Osteoblast (primary cell): ENCODE data around the gene MRPL16. TPM values are rescaled to one million over a fixed set of nuclear protein-coding genes. Genes with fewer than 3 reads are reported as not detected.

Source experiments
- DNase-seq: peaks from one replicate; pipeline ENCODE4 v3.0.0; 2011; ENCODE audit warnings: low spot score, mixed read lengths; ENCODE audit not compliant: insufficient read length; ENCODE audit errors: missing footprints
- H2AFZ ChIP-seq: 2 replicates; pipeline ENCODE4 v1.6.0; 2011; ENCODE audit warnings: mild to moderate bottlenecking, low read length
- H3K27ac ChIP-seq: 2 replicates; pipeline ENCODE4 v1.5.1; 2011; ENCODE audit warnings: mild to moderate bottlenecking, low read depth, low read length, moderate library complexity
- H3K27me3 ChIP-seq: 2 replicates; pipeline ENCODE4 v1.6.0; 2012; ENCODE audit warnings: mild to moderate bottlenecking, control low read depth, inconsistent platforms, low read length, moderate library complexity; ENCODE audit not compliant: insufficient read depth
- H3K36me3 ChIP-seq: 2 replicates; pipeline ENCODE4 v1.5.1; 2011; ENCODE audit warnings: mild to moderate bottlenecking, low read length, control low read depth, moderate library complexity; ENCODE audit not compliant: insufficient read depth
- H3K4me1 ChIP-seq: 2 replicates; pipeline ENCODE4 v1.5.1; 2011; ENCODE audit warnings: mild to moderate bottlenecking, low read length, control low read depth, moderate library complexity; ENCODE audit not compliant: insufficient read depth
- H3K4me2 ChIP-seq: 2 replicates; pipeline ENCODE4 v1.6.0; 2011; ENCODE audit warnings: mild to moderate bottlenecking, low read length; ENCODE audit not compliant: insufficient read depth
- H3K4me3 ChIP-seq: fragments of 200-600 bp; sonication (generic); 3 replicates; pipeline ENCODE4 v1.5.1; 2012; ENCODE audit warnings: mild to moderate bottlenecking, low read length, inconsistent platforms; ENCODE audit not compliant: insufficient read depth
- H3K79me2 ChIP-seq: 2 replicates; pipeline ENCODE4 v1.6.0; 2012; ENCODE audit warnings: mild to moderate bottlenecking, low read length, control low read depth, inconsistent platforms; ENCODE audit not compliant: insufficient read depth
- H3K9me3 ChIP-seq: 2 replicates; pipeline ENCODE4 v1.5.1; 2011; ENCODE audit warnings: low read depth, low read length, control low read depth
- H4K20me1 ChIP-seq: 2 replicates; pipeline ENCODE4 v1.6.0; 2012; ENCODE audit warnings: mild to moderate bottlenecking, low read length, control low read depth; ENCODE audit not compliant: insufficient read depth
- CTCF ChIP-seq: IDR thresholded peaks from 2 replicates; pipeline ENCODE4 v1.5.1; 2011; ENCODE audit warnings: mild to moderate bottlenecking, low read depth, low read length, moderate library complexity; ENCODE audit errors: extremely low read depth
- total RNA-seq: library from RNA; depleted of rRNA; stranded (reverse); fragments of >200 nt; gene quantifications from 2 replicates; pipeline ENCODE4 v1.2.3, GENCODE V29; 2012

The MRPL16 gene
- total RNA-seq, 1 donor, result 32.9 TPM

GRCh38 chr11:59810911-59811259, 307 bp upstream of the MRPL16 start:
- TF ChIP-seq CTCF, result no peak
- Histone ChIP-seq H3K79me2 (peaks cover 12% of the 10 kb centered on the region), H4K20me1 (no peaks in the 10 kb centered on the region), H3K4me1 (peaks cover 9% of the 10 kb centered on the region), H3K27ac (peak overlapping the region; percentile 77), H3K36me3 (peaks cover 20% of the 10 kb centered on the region), H3K4me3 (peak overlapping the region; percentile 99), H3K9me3 (no peaks in the 10 kb centered on the region), H2AFZ (peak overlapping the region; percentile 91), H3K4me2 (peak overlapping the region; percentile 84), H3K27me3 (no peaks in the 10 kb centered on the region)
- DNase-seq, result no peak

- no peak for TF ChIP-seq CTCF
- no peak overlapping the region for H2AFZ ChIP-seq
- no peak for DNase-seq
Observed at GRCh38 chr11:59807047-59807610, 3.4 kb downstream of the MRPL16 start.

GRCh38 chr11:59804061-59804460, 6.5 kb downstream of the MRPL16 start:
- Histone ChIP-seq H3K79me2 (no peaks in the 10 kb centered on the region), H3K27ac (no peak overlapping the region), H2AFZ (no peak overlapping the region), H3K4me3 (no peak overlapping the region), H3K4me1 (peaks cover 6% of the 10 kb centered on the region), H3K4me2 (no peak overlapping the region), H3K27me3 (no peaks in the 10 kb centered on the region), H3K9me3 (no peaks in the 10 kb centered on the region), H4K20me1 (no peaks in the 10 kb centered on the region), H3K36me3 (peaks cover 39% of the 10 kb centered on the region)
- DNase-seq, result no peak
- no peak for TF ChIP-seq CTCF

More at GRCh38 chr11:59807047-59807610, 3.4 kb downstream of the MRPL16 start:
- peaks cover 11% of the 10 kb centered on the region for H3K4me1 ChIP-seq
- H4K20me1 ChIP-seq, result no peaks in the 10 kb centered on the region
- no peak overlapping the region for H3K27ac ChIP-seq
- no peak overlapping the region for H3K4me3 ChIP-seq
- H3K27me3 ChIP-seq, result no peaks in the 10 kb centered on the region
- no peaks in the 10 kb centered on the region for H3K9me3 ChIP-seq
- peaks cover 39% of the 10 kb centered on the region for H3K36me3 ChIP-seq
- peaks cover 12% of the 10 kb centered on the region for H3K79me2 ChIP-seq
- no peak overlapping the region for H3K4me2 ChIP-seq

GRCh38 chr11:59802639-59803176, 7.9 kb downstream of the MRPL16 start:
- TF ChIP-seq CTCF, result peak; percentile 72
- Histone ChIP-seq H3K4me2 (peak overlapping the region; percentile 25), H3K36me3 (peaks cover 34% of the 10 kb centered on the region), H2AFZ (no peak overlapping the region), H3K9me3 (no peaks in the 10 kb centered on the region), H3K79me2 (no peaks in the 10 kb centered on the region), H3K4me3 (no peak overlapping the region), H3K27ac (no peak overlapping the region), H4K20me1 (no peaks in the 10 kb centered on the region), H3K4me1 (peaks cover 6% of the 10 kb centered on the region), H3K27me3 (no peaks in the 10 kb centered on the region)
- DNase-seq, result no peak
